K562 (cell line): ENCODE data around the gene HNRNPA3. TPM values are rescaled to one million over a fixed set of nuclear protein-coding genes. Genes with fewer than 3 reads are reported as not detected.

Experiments
- CBX8 ChIP-seq: fragments of 200-600 bp; sonication (generic); IDR thresholded peaks from 2 replicates; pipeline ENCODE4 v1.6.1; 2012; ENCODE audit warnings: borderline replicate concordance, mixed run types, low read depth, mild to moderate bottlenecking, moderate library complexity, mixed read lengths, low read length, control low read depth, inconsistent platforms; ENCODE audit not compliant: poor library complexity, severe bottlenecking; ENCODE audit errors: extremely low read depth
- ETV6 ChIP-seq, 3 experiments: fragments of 150-350 bp in 1 of 3; sonication (generic) in 1 of 3; formaldehyde crosslinking in 1 of 3; IDR thresholded peaks; 2 replicates each; pipeline versions ENCODE4 v1.6.1 to v1.8.0; 2014 to 2022; ENCODE audit warnings: borderline replicate concordance in 2 of 3, low read depth in 2 of 3, antibody characterized with exemption in 1 of 3, low read length in 1 of 3, mild to moderate bottlenecking in 1 of 3, missing genetic modification reagents in 1 of 3
- HNRNPH1 ChIP-seq: fragments of 200-400 bp; formaldehyde crosslinking; optimal IDR thresholded peaks from 2 replicates; pipeline ENCODE3; 2017; ENCODE audit warnings: low read depth, mild to moderate bottlenecking, low read length, moderate library complexity
- KLF13 ChIP-seq: fragments of 450-650 bp; IDR thresholded peaks from 2 replicates; pipeline ENCODE4 v1.6.1; 2016; ENCODE audit warnings: missing genetic modification characterization, low read depth, mild to moderate bottlenecking, missing compliant biosample characterization, moderate library complexity, borderline replicate concordance
- MAFF ChIP-seq: IDR thresholded peaks from 2 replicates; pipeline ENCODE4 v1.6.1; 2012; ENCODE audit warnings: low read length, improper control_type of control experiment
- MEIS2 ChIP-seq: fragments of 450-650 bp; IDR thresholded peaks from 2 replicates; pipeline ENCODE4 v1.6.1; 2014; ENCODE audit warnings: mild to moderate bottlenecking; ENCODE audit not compliant: partially characterized antibody
- NCOR1 ChIP-seq: fragments of 450-650 bp; IDR thresholded peaks from 2 replicates; pipeline ENCODE4 v1.6.1; 2016; ENCODE audit warnings: mild to moderate bottlenecking, moderate library complexity
- POLR2G ChIP-seq: fragments of 200-400 bp; formaldehyde crosslinking; IDR thresholded peaks from 2 replicates; pipeline ENCODE4 v1.6.1; 2017; ENCODE audit warnings: low read depth, mild to moderate bottlenecking, antibody characterized with exemption, low read length, moderate library complexity
- SMARCC2 ChIP-seq: fragments of 450-650 bp; IDR thresholded peaks from 2 replicates; pipeline ENCODE4 v1.6.1; 2017; ENCODE audit warnings: antibody characterized with exemption, moderate library complexity, mild to moderate bottlenecking, low read depth
- YBX1 ChIP-seq: fragments of 450-650 bp; IDR thresholded peaks from 2 replicates; pipeline ENCODE4 v1.7.1; 2016; ENCODE audit warnings: mild to moderate bottlenecking
- ZFP91 ChIP-seq: sonication (generic); formaldehyde crosslinking; IDR thresholded peaks from 2 replicates; pipeline ENCODE4 v1.8.0; 2022; ENCODE audit warnings: mild to moderate bottlenecking, missing genetic modification reagents
- ZNF311 ChIP-seq: fragments of 250-450 bp; sonication (Bioruptor Pico); IDR thresholded peaks from 2 replicates; pipeline ENCODE4 v1.4.0; 2020; ENCODE audit warnings: mild to moderate bottlenecking, moderate library complexity
- ZNF551 ChIP-seq: fragments of 250-450 bp; sonication (Bioruptor Pico); IDR thresholded peaks from 2 replicates; pipeline ENCODE4 v1.5.0; 2021; ENCODE audit warnings: mild to moderate bottlenecking, moderate library complexity
- ZNF639 ChIP-seq, 2 experiments: fragments of 200-800 bp in 1 of 2; sonication (Bioruptor generic) in 1 of 2; sonication (generic) in 1 of 2; formaldehyde crosslinking in 1 of 2; IDR thresholded peaks in 1 of 2; conservative IDR thresholded peaks in 1 of 2; 2 replicates each; pipeline versions ENCODE4 v1.5.0 to v1.6.1; 2016 to 2020; ENCODE audit warnings: missing compliant biosample characterization in 1 of 2, missing genetic modification characterization in 1 of 2, missing genetic modification reagents in 1 of 2
- polyA plus RNA-seq, 8 experiments: library from polyadenylated mRNA; depleted of rRNA in 4 of 8; stranded (reverse) in 5 of 8; unstranded in 3 of 8; fragments of >200 nt; fragmentation: Nextera tagmentation in 2 of 8; fragmentation: Illumina TruSeq in 1 of 8; extraction: Ambion mirVana in 2 of 8; extraction: Trizol in 1 of 8; gene quantifications; 2 replicates each; pipeline versions ENCODE4 v1.2.1 to v1.2.3, GENCODE V29; 2011 to 2014; ENCODE audit warnings: inconsistent platforms in 1 of 8, missing spikeins in 1 of 8
- total RNA-seq, 7 experiments: library from RNA; depleted of rRNA in 6 of 7; stranded (reverse); fragments of >200 nt in 6 of 7; fragmentation: Illumina TruSeq in 2 of 7; extraction: Trizol in 2 of 7; gene quantifications; 2 replicates each; pipeline versions ENCODE4 v1.2.1 to v1.2.3, GENCODE V29; 2011 to 2021; ENCODE audit warnings: low replicate concordance in 1 of 7
- TF ChIP-seq, protein P1 (sequence below), 2 experiments: fragments of 450-650 bp; formaldehyde crosslinking in 1 of 2; IDR thresholded peaks; 2 replicates each; pipeline versions ENCODE4 v1.4.0 to v1.6.1; 2014 to 2020; ENCODE audit warnings: mild to moderate bottlenecking in 2 of 2, borderline replicate concordance in 1 of 2, low read depth in 1 of 2

The HNRNPA3 gene
- total and polyA plus RNA-seq, 9 of the 15 experiments (the other 6 are each of a cell fraction or from before 2014, with no cell fraction given) = 72.8 to 428 (median 192) TPM

DNA sequence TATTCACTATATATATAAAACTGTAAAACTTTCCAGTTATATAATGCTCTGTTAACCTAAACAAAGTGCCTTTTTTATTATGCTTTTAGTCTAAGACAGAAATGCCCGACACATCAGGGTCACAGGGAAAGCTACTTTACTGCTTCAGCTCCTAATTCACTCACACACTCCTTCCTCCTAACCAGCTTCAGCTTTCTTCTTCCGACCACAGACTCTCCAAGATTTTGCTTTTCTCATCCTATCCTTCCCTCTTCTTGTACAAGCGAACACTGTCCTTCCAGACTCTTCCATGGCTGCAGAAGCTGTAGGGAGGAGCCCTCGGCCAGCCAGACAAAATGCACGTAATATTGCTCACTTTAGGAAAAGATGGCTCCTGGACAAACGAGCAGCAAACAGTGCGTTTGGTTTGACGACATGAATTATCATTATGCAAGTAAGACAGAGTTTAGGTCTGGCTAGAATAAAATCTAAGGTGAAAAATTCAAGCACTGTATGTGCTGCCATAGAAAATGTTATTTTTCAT lies 47.5 kb upstream of the HNRNPA3 start (continued):
- TF ChIP-seq ZNF639 (CRISPR knock-in tag; conservative IDR thresholded peaks at IDR 0.05 in 1 of 2, IDR thresholded peaks at IDR 0.05 in 1 of 2) (peak in 1 of 2 experiments; percentile 35; a peak in 1 of 4 replicates), YBX1 (no peak), POLR2G (no peak), ZNF311 (CRISPR knock-in tag) (peak; percentile 47; the same call in 1 of the 2 replicates), ETV6 (IDR thresholded peaks at IDR 0.05; ENCODE audit: borderline replicate concordance in 1 of 2, low read depth in 2 of 2, low read length in 1 of 2) (no peak), ETV6 (CRISPR knock-in tag; IDR thresholded peaks at IDR 0.05; ENCODE audit: borderline replicate concordance) (no peak), KLF13 (tag) (no peak), SMARCC2 (no peak), ZNF551 (no peak), ZFP91 (no peak), MEIS2 (no peak), MAFF (no peak), HNRNPH1 (no peak), CBX8 (no peak), NCOR1 (no peak)
- TF ChIP-seq, protein P1, sequence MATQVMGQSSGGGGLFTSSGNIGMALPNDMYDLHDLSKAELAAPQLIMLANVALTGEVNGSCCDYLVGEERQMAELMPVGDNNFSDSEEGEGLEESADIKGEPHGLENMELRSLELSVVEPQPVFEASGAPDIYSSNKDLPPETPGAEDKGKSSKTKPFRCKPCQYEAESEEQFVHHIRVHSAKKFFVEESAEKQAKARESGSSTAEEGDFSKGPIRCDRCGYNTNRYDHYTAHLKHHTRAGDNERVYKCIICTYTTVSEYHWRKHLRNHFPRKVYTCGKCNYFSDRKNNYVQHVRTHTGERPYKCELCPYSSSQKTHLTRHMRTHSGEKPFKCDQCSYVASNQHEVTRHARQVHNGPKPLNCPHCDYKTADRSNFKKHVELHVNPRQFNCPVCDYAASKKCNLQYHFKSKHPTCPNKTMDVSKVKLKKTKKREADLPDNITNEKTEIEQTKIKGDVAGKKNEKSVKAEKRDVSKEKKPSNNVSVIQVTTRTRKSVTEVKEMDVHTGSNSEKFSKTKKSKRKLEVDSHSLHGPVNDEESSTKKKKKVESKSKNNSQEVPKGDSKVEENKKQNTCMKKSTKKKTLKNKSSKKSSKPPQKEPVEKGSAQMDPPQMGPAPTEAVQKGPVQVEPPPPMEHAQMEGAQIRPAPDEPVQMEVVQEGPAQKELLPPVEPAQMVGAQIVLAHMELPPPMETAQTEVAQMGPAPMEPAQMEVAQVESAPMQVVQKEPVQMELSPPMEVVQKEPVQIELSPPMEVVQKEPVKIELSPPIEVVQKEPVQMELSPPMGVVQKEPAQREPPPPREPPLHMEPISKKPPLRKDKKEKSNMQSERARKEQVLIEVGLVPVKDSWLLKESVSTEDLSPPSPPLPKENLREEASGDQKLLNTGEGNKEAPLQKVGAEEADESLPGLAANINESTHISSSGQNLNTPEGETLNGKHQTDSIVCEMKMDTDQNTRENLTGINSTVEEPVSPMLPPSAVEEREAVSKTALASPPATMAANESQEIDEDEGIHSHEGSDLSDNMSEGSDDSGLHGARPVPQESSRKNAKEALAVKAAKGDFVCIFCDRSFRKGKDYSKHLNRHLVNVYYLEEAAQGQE (IDR thresholded peaks at IDR 0.05; ENCODE audit: borderline replicate concordance) = no peak
- TF ChIP-seq, protein P1 (CRISPR knock-in tag; IDR thresholded peaks at IDR 0.05; ENCODE audit: low read depth) = 0 out of 2 replicates have a peak, but pooled peaks have one; percentile 43
